Stimulated activated CD4-positive, alpha-beta T cell treated with anti-CD3 and anti-CD28 coated beads, TNF-alpha, amount 100 ng/mL, for 48 hours (primary cell): Measurements from ENCODE around the gene CCNK.

Experiments
- DNase-seq, 3 donors: peaks; one replicate each; pipeline ENCODE4 v3.0.0-alpha.2; 2020; ENCODE audit warnings: low read depth in 3 of 3

CCNK gene

GRCh38 chr14:99480917-99481744 is at the start of gene CCNK:
CCNK (plus strand) TSS chr14:99481409; CDS start chr14:99492678, 11,269 bp downstream.
- peak; percentile 99 to 100 (median 100) for DNase-seq

- no peak for DNase-seq
Measured at GRCh38 chr14:99431986-99432385, 49.2 kb upstream of the CCNK start.

GRCh38 chr14:99432485-99432884 is 48.7 kb upstream of the CCNK start:
- DNase-seq, result no peak

- DNase-seq, result no peak
Measured at GRCh38 chr14:99435327-99435726, 45.9 kb upstream of the CCNK start.

GRCh38 chr14:99436247-99437180 is 44.7 kb upstream of the CCNK start:
- no peak for DNase-seq

- no peak for DNase-seq
Measured at GRCh38 chr14:99437706-99438105, 43.5 kb upstream of the CCNK start.

- no peak for DNase-seq
Measured at GRCh38 chr14:99440278-99440677, 40.9 kb upstream of the CCNK start.

GRCh38 chr14:99441157-99441870 is 39.9 kb upstream of the CCNK start:
- no peak for DNase-seq

- no peak for DNase-seq
Measured at GRCh38 chr14:99441918-99442317, 39.3 kb upstream of the CCNK start.

- no peak for DNase-seq
Measured at GRCh38 chr14:99445931-99446330, 35.3 kb upstream of the CCNK start.

GRCh38 chr14:99447739-99448138 is 33.5 kb upstream of the CCNK start:
- no peak for DNase-seq

- no peak for DNase-seq
Measured at GRCh38 chr14:99450266-99450665, 30.9 kb upstream of the CCNK start.

- DNase-seq, result no peak
Measured at GRCh38 chr14:99451234-99451633, 30.0 kb upstream of the CCNK start.

- no peak for DNase-seq
Measured at GRCh38 chr14:99452968-99453367, 28.2 kb upstream of the CCNK start.

- no peak for DNase-seq
Measured at GRCh38 chr14:99454246-99454645, 27.0 kb upstream of the CCNK start.

GRCh38 chr14:99459481-99460100 is 21.6 kb upstream of the CCNK start:
- no peak for DNase-seq

- DNase-seq, result no peak
Measured at GRCh38 chr14:99460793-99461192, 20.4 kb upstream of the CCNK start.

GRCh38 chr14:99461411-99462085 is 19.7 kb upstream of the CCNK start:
- DNase-seq, result no peak

GRCh38 chr14:99462210-99462609 is 19.0 kb upstream of the CCNK start:
- DNase-seq, result no peak

- no peak for DNase-seq
Measured at GRCh38 chr14:99463974-99464373, 17.2 kb upstream of the CCNK start.

GRCh38 chr14:99465288-99465687 is 15.9 kb upstream of the CCNK start:
- no peak for DNase-seq
